HG03196 (cell line): Measurements from ENCODE around the gene EXD3.

Experiments used
- ATAC-seq: cut with Tn5 transposase; IDR thresholded peaks from one replicate; pipeline ENCODE4 v1.9.1; 2021; ENCODE audit not compliant: unreplicated experiment

EXD3 gene

DNA sequence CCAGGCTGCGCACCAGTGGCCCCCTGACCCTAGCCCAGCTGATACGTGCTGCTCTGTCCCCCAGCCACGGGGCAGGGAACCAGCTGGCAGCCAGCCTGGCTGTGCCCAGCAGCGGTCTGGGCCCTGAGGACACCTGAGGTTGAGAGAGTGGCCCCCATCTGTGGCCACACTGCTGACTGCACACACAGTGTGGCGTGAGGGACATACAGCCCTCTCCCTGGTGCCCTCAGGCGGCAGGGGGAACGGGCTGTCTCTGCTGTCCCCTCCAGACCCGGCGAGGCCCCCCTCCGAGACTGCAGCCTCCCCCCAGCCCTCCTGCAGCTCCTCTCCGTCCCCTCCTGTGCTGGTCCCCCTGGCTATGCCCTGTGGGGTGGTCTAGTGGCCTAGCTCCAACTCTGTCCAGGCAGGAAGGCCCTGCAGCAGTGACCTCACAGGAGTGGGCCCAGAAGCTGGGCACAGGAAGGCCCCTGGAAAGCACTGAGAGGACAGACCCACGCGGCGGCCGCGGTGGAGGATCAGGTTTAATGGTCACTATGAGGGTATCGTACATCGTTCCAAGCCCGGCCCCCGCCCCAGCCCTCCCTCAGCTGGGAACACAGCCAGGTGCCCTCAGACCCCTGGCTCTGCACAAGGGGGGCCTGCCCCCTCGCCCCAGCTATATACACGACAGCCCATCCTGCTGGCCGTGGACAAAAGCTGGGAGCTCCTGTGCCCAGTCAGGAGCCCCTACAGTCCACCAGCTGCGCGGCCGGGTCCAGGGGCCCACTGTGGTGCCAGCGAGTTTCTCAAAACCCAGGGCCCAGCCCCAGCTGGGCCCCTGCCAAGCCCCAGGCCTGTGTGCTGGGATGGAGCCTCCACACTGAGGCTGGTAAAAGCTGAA, 25.0 kb upstream of the EXD3 start:
- ATAC-seq, result no peak

GRCh38 chr9:137446851-137447471, 24.0 kb upstream of the EXD3 start:
- no peak for ATAC-seq

GRCh38 chr9:137445930-137446431, 23.0 kb upstream of the EXD3 start:
- ATAC-seq, result no peak

- no peak for ATAC-seq
These were observed 22.4 kb upstream of the EXD3 start for GRCh38 chr9:137445275-137445807.

DNA sequence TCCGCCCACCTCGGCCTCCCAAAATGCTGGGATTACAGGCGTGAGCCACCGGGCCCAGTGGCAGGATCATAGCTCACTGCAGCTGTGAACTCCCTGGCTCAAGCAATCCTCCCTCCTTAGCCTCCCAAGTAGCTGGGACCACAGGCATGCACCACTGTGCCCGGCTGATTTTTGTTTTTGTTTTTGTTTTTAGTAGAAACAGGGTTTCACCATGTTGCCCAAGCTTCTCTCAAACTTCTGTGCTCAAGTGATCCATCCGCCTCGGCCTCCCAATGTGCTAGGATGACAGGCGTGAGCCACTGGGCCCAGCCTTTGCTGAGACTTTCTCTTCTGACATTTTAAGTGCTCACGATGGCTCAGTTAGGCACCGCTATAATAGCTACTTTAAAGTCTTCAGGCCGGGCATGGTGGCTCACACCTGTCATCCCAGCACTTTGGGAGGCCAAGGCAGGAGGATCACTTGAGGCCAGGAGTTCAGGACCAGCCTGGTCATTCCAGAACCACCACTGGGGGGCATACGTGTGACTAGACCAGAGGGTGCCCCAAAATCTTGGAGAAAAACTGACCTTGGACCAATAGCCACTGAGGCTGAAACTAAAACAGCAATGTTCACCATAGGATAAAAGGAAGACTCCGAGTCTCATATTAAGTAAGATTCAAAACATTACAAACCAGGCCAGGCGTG, 21.3 kb upstream of the EXD3 start:
- ATAC-seq, result no peak

DNA sequence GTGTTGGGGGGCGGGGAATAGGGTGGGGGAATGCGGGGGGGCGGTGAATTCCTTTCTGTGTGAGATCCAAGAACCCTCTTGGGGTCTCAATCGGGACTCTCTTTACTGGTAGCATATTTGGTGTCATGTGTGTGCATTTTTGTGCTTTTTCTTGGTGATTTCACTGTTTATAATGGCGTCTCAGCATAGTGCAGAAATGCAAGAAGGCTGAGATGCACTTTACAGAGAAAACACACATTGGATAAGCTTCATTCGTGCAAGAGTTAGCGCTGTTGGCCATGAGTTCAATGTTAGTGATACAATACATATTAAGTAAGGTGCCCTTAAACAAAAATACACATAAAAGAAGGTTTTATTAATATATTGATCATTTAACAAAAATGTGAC, 19.0 kb upstream of the EXD3 start:
- no peak for ATAC-seq

DNA sequence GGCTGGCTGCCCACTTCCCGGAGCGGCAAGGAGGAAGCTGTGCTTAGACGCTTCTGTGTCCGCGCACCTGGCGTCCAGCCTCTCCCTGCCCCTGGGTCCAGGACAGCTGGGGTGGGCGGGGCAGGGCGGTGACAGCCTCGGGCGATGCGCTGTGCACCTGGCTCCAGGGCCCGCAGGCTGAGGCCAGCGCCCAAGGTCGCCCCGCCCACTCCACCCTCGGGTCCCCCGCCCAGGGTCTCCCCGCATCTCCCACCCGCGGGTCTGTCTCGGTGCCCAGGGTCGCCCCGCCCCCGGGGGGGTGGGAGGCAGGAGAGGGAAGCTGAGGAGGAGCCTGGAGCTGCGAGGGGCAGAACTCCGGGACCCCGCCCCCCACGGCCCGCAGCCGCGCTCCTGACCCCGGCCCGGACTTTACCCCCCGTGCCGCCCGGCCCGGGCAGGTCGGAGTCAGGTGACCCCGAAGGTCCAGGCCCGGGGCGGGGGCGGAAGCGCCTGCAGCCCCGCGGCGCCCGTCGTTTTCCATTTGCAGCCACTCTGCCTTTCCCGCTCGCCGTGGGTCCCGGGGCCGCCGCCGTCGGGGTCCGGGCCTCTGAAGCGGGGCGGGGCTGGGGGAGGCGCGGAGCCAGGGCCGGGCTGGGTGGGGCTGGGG, 18.4 kb upstream of the EXD3 start, which contains the start of gene ENTPD8:
TSS of gene ENTPD8 (minus strand) at position 69 of the 646 bp plus-strand sequence. CDS start 3,072 bp downstream, outside the sequence.
- no peak for ATAC-seq

- ATAC-seq, result no peak
These were observed 16.3 kb upstream of the EXD3 start for GRCh38 chr9:137439158-137439714.

DNA sequence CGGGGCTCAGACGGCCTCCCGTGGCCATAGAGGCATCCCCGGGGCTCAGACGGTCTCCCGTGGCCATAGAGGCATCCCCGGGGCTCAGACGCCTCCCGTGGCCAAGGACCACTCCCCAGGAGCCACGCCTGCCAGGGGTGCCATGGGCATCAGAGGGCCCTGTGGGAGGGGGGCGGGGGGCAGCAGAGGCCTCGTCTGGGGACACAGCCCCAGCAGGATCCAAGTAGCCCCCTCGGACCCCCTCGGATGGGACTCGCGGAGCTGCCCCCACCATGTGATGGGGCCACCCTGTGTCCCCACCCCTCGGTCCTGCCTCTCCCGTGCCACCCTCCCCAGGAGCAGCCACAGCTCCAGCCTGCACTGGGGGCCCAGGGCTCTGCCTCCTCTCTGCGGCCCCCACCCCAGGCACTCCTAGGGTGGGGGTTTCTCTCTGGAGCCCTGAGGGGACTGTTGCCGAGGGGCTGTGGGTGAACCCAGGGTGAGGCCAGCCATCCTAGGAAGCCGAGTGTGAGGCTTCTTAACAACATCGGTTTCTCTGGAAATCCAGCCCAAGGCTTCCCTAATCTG, 15.7 kb upstream of the EXD3 start:
- no peak for ATAC-seq

DNA sequence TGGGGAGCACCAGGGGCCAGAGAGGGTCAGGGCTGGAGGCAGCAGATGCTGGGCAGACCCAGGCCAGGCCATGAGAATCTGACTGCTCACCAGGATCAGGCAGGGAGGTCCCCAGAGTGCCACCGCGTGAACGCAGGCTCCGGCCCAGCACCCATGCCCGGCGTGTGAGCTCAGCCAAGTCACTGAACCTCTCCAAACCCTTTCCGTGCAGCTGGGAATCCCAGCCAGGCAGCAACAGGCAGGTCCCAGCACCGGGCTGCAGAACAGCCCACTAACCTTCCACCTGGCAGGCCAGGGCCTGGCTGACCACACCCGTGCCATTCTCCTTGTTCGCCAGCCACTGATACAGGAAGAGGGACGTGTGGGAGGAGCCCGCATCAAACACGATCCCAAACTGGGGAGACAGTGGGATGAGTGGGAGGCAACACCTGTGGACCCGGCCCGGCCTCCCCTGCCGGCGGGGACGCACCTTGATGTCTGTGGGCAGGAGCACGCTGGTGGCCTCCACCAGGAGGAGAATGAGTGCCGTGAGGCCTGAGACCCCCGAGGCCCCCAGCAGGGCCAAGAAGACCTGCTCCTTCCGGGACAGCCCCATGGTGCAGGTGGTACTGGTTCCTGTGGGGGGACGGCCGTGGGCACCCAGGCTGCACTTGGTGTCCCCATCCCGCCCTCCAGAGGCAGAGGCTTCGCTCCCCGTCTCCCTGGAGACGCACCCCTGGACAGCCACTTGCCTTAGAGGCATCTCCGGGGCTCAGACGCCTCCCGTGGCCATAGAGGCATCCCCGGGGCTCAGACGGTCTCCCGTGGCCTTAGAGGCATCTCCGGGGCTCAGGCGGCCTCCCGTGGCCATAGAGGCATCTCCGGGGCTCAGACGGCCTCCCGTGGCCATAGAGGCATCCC, 15.0 kb upstream of the EXD3 start:
- ATAC-seq, result no peak

DNA sequence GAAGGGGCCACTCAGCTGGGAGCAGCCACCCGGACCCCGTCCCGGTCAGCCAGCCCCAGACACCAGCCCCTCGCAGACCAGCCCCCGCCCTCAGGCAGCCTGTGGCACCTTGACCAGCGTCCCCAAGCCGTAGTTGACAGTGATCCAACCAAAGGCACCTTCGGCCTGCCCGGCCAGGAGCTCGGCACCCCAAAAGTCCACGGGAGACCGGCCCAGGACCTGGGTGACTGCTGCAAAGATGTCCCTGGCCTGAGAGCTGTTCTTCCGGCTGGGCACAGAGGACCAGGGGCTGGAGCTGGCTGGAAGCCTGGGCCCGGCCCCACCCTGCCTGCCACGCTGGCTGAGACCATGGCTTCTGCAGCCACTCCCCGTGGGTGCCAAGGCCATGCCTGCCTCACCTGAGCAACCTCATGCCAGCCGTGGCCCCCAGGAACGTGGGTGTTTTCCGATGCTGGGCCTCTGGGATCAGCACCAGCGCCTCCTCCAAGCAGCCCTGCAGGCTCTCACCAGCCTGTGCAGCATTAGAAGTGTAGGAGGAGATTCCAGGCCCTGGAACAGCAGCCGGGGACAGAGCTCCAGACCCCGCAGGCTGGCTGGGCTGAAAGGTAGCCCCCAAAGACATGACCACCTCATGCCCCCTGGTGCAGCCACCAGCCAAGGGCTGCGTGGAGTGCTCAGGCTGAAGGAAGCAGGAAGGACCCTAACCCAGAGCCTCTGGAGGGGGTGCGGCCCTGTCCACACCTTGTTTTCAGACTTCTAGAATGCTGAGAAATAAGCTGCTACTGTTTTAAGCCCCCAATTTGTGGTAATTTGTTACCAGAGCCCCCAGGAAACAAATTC, 14.0 kb upstream of the EXD3 start:
- ATAC-seq, result no peak

DNA sequence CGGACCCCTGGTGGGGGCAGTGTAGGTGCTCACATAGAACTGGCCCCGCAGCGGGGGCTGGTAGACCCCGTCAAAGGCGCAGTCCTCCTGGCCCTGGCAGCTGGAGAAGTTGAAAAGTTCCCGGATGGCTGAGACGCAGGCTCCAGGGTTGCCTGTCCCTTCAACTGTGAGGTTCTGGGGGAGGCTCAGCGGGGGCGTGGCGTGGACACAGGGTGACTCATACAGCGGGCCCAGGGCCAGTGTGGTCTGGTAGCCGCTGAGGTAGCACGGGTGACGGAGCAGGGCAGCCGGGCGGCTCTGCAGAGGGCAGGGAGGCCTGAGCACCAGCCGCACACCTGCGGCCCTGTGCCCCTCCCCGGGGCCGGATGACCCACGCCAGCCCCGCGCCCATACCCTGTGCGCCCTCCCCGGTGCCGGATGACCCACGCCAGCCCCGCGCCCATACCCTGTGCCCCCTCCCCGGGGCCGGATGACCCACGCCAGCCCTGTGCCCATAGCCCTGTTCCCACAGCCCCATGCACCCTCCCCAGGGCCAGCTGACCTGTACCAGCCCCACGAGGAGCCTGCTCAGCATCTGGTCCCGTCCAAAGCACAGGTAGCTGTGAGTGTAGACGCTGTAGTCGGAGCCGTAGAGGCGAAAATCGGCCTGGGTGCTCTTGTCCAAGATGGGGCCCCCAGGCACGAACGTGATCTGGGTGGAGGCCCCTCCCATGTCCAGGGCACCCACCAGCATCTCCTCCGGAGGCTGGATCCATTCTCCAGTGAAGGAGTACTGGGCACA, 13.2 kb upstream of the EXD3 start:
- ATAC-seq, result no peak

DNA sequence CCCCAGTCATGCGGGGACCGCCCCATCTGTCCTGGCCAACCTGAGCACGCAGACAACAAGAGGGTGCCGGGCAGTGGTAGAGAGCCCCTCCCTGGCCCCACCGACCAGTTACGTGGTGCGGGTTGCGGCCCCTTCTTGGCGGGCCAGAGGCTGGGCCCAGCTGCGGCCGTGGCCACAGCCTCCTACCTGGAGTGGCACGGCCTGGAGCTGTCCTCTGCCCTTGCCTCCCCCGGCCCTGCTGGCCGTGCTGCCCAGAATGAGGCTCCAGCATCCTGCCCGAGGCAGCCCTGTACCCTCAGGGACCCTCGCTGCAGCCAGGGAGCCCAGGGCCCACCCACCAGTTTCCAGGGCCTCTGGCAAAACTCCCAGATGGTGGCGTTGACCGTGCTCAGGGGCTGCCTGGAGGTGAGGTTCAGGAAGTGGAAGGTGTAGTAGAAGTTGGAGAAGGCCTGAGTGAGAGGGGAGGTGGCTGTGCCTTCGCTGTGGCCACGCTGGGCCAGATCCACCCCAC, 12.5 kb upstream of the EXD3 start:
- ATAC-seq, result no peak

GRCh38 chr9:137434498-137435380, 11.8 kb upstream of the EXD3 start:
- no peak for ATAC-seq

GRCh38 chr9:137433916-137434431, 11.0 kb upstream of the EXD3 start:
- ATAC-seq, result no peak

GRCh38 chr9:137433349-137433915, 10.5 kb upstream of the EXD3 start:
- no peak for ATAC-seq
